ENCODE measurements around the gene C11orf91.

C11orf91 gene

DNA sequence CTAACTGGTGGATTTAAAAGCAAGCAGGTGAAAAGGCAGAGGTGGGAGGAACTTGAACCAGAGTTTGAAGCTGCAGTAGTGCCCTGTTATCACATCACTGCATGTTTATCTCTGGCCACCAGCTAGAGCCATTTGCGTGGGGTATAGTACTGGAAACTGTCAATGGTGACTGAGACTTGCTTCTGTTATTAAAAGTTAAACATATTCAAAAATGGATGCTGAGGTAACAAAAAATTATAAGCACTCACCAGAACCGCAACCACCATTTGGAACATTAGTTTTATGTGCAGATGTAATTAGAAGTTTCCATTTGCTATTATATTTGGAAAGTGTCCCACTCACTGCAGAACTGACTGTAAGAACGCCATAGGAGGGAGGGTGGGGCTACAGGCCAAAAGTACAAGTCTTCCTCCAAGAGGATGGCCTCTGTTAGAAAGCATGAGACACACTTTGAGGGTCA lies 36.8 kb upstream of the C11orf91 start:
- Histone ChIP-seq H3K27me3 (replicated peaks; ENCODE audit: control insufficient read depth, insufficient read depth, low read length) (no peaks in the 10 kb centered on the region), H3K36me3 (ENCODE audit: control insufficient read depth, insufficient read depth, low read length) (no peaks in the 10 kb centered on the region; the same call in 1 of the 2 replicates), H3K4me3 (replicated peaks; ENCODE audit: low read depth, low read length) (no peak overlapping the region)
- no peak for DNase-seq (ENCODE audit: extremely low read depth, insufficient read length)
- TF ChIP-seq CTCF (IDR thresholded peaks at IDR 0.05; ENCODE audit: insufficient read depth, low read length, poor library complexity, severe bottlenecking): no peak

GRCh38 chr11:33736148-33736812 lies 35.7 kb upstream of the C11orf91 start, which contains the start of gene CD59:
Gene CD59, minus strand, starts transcription at chr11:33736423. Its CDS starts 13,978 bp downstream, at chr11:33722445.
- TF ChIP-seq CTCF (IDR thresholded peaks at IDR 0.05; ENCODE audit: insufficient read depth, low read length, poor library complexity, severe bottlenecking): no peak
- Histone ChIP-seq H3K36me3 (ENCODE audit: control insufficient read depth, insufficient read depth, low read length) (no peaks in the 10 kb centered on the region; the same call in none of the 2 replicates), H3K4me3 (replicated peaks; ENCODE audit: low read depth, low read length) (peak within 1 kb of the TSS; percentile 81), H3K27me3 (replicated peaks; ENCODE audit: control insufficient read depth, insufficient read depth, low read length) (no peaks in the 10 kb centered on the region)
- peak; percentile 91 for DNase-seq (ENCODE audit: extremely low read depth, insufficient read length)

- TF ChIP-seq CTCF (IDR thresholded peaks at IDR 0.05; ENCODE audit: insufficient read depth, low read length, poor library complexity, severe bottlenecking): no peak
- peak; percentile 80 for DNase-seq (ENCODE audit: extremely low read depth, insufficient read length)
- H3K36me3 ChIP-seq (ENCODE audit: control insufficient read depth, insufficient read depth, low read length): no peaks in the 10 kb centered on the region; the same call in none of the 2 replicates
Observed at GRCh38 chr11:33735271-33736147, 34.9 kb upstream of the C11orf91 start.

DNA sequence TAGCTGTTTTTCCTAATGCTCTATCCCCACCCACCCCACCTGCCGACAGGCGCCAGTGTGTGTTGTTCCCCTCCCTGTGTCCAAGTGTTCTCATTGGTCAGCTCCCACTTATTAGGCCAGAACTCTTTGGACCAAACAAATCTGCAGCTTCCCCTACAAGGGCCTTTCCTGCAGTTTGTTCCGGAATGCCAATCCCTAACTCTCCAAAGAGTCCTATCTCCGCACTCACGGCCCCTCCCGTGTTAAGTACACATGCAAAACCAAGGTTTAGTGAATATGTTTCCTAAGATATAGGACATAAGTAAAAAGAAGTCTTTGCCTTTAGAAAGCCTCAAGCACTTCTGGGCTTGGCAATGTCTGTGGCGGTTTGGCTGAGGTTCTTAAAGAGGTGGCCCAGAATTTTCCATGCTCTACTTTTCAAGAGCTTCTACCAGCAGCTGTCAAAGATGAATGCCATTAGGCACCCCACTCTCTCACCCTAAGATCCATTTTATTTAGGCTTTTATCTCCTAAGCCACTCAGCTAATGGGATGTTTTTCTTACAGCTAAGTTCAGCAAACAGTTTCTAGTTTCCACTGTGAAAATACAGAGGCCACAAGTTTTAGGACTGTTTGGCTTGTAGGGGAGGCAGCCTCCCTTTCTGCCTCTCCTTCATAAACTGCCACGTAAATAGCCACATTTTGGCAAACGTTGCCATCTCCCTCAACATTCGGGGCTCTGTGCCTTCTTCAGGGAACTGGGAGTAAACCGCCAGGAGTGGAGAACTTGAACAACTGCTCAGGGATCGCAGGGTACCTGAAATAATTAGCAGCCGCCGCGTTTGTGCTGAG lies 34.0 kb upstream of the C11orf91 start:
- peak overlapping the region; percentile 81 for H3K4me3 ChIP-seq (replicated peaks; ENCODE audit: low read depth, low read length)
- no peak for DNase-seq (ENCODE audit: extremely low read depth, insufficient read length)
- no peaks in the 10 kb centered on the region for H3K27me3 ChIP-seq (replicated peaks; ENCODE audit: control insufficient read depth, insufficient read depth, low read length)
- H3K36me3 ChIP-seq (ENCODE audit: control insufficient read depth, insufficient read depth, low read length): no peaks in the 10 kb centered on the region; the same call in none of the 2 replicates
- no peak for TF ChIP-seq CTCF (IDR thresholded peaks at IDR 0.05; ENCODE audit: insufficient read depth, low read length, poor library complexity, severe bottlenecking)

More at GRCh38 chr11:33735271-33736147, 34.9 kb upstream of the C11orf91 start:
- Histone ChIP-seq H3K4me3 (replicated peaks; ENCODE audit: low read depth, low read length) (peak overlapping the region; percentile 81), H3K27me3 (replicated peaks; ENCODE audit: control insufficient read depth, insufficient read depth, low read length) (no peaks in the 10 kb centered on the region)

DNA sequence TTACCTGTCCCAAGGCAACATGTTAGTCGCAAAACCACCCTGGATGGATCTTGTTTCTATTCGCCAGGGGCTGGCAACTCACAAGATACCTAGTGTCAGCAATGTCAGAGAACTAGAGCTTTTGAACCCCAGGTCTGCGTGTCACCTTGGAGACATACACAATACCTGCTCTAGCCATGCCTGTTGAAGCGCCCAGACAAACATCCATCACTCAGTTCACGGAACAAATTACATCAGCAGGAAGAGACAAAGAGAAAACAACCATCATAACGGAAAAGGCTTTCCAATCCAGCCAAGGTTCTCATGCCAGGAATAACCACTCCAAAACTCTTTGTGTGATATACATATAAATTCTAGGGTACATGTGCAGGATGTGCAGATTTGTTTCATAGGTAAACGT lies 33.4 kb upstream of the C11orf91 start:
- H3K27me3 ChIP-seq (replicated peaks; ENCODE audit: control insufficient read depth, insufficient read depth, low read length): no peaks in the 10 kb centered on the region
- H3K4me3 ChIP-seq (replicated peaks; ENCODE audit: low read depth, low read length): no peak overlapping the region; the same call in 1 of the 2 replicates
- no peaks in the 10 kb centered on the region; the same call in none of the 2 replicates for H3K36me3 ChIP-seq (ENCODE audit: control insufficient read depth, insufficient read depth, low read length)
- TF ChIP-seq CTCF (IDR thresholded peaks at IDR 0.05; ENCODE audit: insufficient read depth, low read length, poor library complexity, severe bottlenecking): no peak
- DNase-seq (ENCODE audit: extremely low read depth, insufficient read length): no peak
